T1000 (cell line): ENCODE data around the gene AVPR2.
A peak's percentile ranks its signal among the peaks of the same experiment; 100 is the strongest.

Source experiments
- DNase-seq: peaks from one replicate; lab custom pipeline; 2025; ENCODE audit warnings: mixed read lengths; lab: John Stamatoyannopoulos, UW

Gene AVPR2

GRCh38 chrX:153913701-153914100 is 9.2 kb downstream of the AVPR2 start:
- no peak for DNase-seq

GRCh38 chrX:153917869-153918268 is 13.4 kb downstream of the AVPR2 start:
- no peak for DNase-seq

GRCh38 chrX:153919281-153919680 is 14.8 kb downstream of the AVPR2 start:
- DNase-seq: no peak

- no peak for DNase-seq
Observed at GRCh38 chrX:153920546-153920945, 16.1 kb downstream of the AVPR2 start.

- no peak for DNase-seq
Observed at GRCh38 chrX:153921070-153921469, 16.6 kb downstream of the AVPR2 start.

GRCh38 chrX:153921511-153922446 is 17.3 kb downstream of the AVPR2 start:
- no peak for DNase-seq

- DNase-seq: no peak
Observed at GRCh38 chrX:153922932-153923857, 18.7 kb downstream of the AVPR2 start.

GRCh38 chrX:153924149-153924861 is 19.8 kb downstream of the AVPR2 start:
- no peak for DNase-seq

GRCh38 chrX:153925387-153925738 is 20.9 kb downstream of the AVPR2 start:
- no peak for DNase-seq

GRCh38 chrX:153925739-153926551 is 21.5 kb downstream of the AVPR2 start, which contains the start of gene ARHGAP4:
TSS of gene ARHGAP4 (minus strand) at chrX:153926264. CDS start at chrX:153926202, 62 bp downstream.
- no peak for DNase-seq

- DNase-seq: no peak
Observed at GRCh38 chrX:153926552-153926857, 22.0 kb downstream of the AVPR2 start.

- no peak for DNase-seq
Observed at GRCh38 chrX:153926858-153927671, 22.6 kb downstream of the AVPR2 start.

GRCh38 chrX:153927672-153927921 is 23.1 kb downstream of the AVPR2 start:
- no peak for DNase-seq

- DNase-seq: peak; percentile 82
Observed at GRCh38 chrX:153927922-153928760, 23.7 kb downstream of the AVPR2 start.

GRCh38 chrX:153928846-153929245 is 24.4 kb downstream of the AVPR2 start:
- DNase-seq: no peak

- DNase-seq: no peak
Observed at GRCh38 chrX:153929576-153929975, 25.1 kb downstream of the AVPR2 start.

- DNase-seq: no peak
Observed at GRCh38 chrX:153930011-153930910, 25.8 kb downstream of the AVPR2 start.

GRCh38 chrX:153931151-153931550 is 26.7 kb downstream of the AVPR2 start:
- no peak for DNase-seq

GRCh38 chrX:153931748-153932147 is 27.3 kb downstream of the AVPR2 start:
- no peak for DNase-seq
